Mammary epithelial cell (primary cell): ENCODE data around the gene SKI.

ENCODE experiments used
- EZH2 ChIP-seq: IDR thresholded peaks from 2 replicates; pipeline ENCODE4 v1.6.1; 2012; ENCODE audit warnings: low read length, inconsistent platforms, borderline replicate concordance
- TF ChIP-seq, protein P1 (sequence below), 2 donors: IDR thresholded peaks in 1 of 2; conservative IDR thresholded peaks in 1 of 2; 2 replicates each; pipeline ENCODE4 v1.5.1; 2011 to 2012; ENCODE audit warnings: inconsistent platforms in 2 of 2, low read length in 2 of 2, mild to moderate bottlenecking in 2 of 2, control low read depth in 1 of 2, low read depth in 1 of 2; ENCODE audit not compliant: insufficient read depth in 1 of 2; ENCODE audit errors: extremely low read depth in 1 of 2

DNA sequence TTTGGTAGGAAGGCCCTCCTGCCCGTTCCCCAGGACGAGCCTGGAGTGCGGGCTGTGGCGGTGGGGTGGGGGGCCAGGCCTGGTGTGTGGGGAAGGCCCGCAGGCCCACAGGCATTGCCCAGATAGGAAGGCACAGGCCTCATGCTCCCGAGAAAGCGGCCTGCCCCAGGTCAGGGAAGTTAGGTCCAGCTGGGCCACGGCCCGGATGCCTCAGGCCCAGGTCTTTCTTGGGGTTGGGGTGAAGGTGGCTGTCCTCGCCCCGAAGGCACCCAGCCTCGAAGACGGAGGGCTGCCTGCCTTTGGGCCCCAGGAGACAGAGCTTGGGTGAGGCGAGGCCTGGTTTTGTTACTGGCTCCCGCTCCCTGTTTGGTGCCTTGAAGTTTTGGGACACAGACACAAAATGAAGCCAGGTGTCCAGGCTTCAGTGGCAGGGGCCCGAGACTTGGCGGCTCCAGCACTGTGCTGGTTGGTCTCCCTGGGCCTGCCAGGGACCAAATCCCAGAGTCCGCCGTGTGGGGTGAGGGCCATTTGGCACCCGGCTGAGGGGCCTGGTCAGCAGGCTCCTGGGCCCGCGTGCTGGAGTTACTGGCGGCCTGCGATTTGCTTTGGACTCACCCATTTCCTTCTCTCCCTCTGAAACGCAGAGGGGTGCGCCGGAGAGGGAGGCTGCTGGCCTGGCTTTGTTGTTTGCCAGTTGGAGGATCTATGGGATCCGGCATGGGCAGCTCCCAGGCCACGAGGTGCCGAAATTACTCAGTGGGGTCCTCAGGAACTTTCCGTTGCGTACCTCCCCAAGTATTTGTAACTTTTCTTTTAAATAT is 2.0 kb downstream of the SKI start:
- TF ChIP-seq, protein P1, sequence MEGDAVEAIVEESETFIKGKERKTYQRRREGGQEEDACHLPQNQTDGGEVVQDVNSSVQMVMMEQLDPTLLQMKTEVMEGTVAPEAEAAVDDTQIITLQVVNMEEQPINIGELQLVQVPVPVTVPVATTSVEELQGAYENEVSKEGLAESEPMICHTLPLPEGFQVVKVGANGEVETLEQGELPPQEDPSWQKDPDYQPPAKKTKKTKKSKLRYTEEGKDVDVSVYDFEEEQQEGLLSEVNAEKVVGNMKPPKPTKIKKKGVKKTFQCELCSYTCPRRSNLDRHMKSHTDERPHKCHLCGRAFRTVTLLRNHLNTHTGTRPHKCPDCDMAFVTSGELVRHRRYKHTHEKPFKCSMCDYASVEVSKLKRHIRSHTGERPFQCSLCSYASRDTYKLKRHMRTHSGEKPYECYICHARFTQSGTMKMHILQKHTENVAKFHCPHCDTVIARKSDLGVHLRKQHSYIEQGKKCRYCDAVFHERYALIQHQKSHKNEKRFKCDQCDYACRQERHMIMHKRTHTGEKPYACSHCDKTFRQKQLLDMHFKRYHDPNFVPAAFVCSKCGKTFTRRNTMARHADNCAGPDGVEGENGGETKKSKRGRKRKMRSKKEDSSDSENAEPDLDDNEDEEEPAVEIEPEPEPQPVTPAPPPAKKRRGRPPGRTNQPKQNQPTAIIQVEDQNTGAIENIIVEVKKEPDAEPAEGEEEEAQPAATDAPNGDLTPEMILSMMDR (conservative IDR thresholded peaks at IDR 0.05 in 1 of 2, IDR thresholded peaks at IDR 0.05 in 1 of 2; ENCODE audit: extremely low read depth in 1 of 2, insufficient read depth in 1 of 2, low read depth in 1 of 2, low read length in 2 of 2): no peak
- no peak for TF ChIP-seq EZH2
